Measurements from ENCODE around the gene FLNB. TPM values are rescaled to one million over a fixed set of nuclear protein-coding genes. Genes with fewer than 3 reads are reported as not detected.

The FLNB gene
- total RNA-seq, 2 experiments from 2014 or later: 14.6 TPM

DNA sequence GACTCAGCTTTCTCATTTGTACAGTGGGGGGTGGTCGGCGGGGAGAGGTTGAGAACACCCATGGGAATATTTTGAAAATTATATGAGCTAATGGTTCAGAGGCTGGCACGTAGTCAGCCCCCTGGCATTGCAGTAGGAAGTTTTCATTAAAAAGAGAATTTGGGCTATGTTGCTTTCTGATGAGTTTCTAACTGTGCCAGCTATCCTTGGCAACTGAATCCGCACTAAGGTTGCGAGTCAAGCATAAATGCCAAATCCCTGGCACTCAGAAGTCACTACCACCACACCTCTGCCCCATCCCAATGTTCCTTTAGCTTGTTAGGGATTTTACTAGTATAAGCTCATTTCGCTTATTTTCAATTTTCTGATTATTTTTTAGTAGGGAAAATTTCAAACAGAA, 111.0 kb downstream of the FLNB start:
- DNase-seq (no peak), ATAC-seq (ENCODE audit: low read depth) (no peak)
- peaks cover 18% of the 10 kb centered on the region for H3K4me1 Mint-ChIP-seq
- POLR2A ChIA-PET: no interaction called here
- H3K4me3 Mint-ChIP-seq: no peak overlapping the region
- no peak overlapping the region for H3K27ac Mint-ChIP-seq
- H3K9me3 Mint-ChIP-seq: no peaks in the 10 kb centered on the region
- H3K36me3 Mint-ChIP-seq: peaks cover under 1% of the 10 kb centered on the region
- no peaks in the 10 kb centered on the region for H3K27me3 Mint-ChIP-seq

DNA sequence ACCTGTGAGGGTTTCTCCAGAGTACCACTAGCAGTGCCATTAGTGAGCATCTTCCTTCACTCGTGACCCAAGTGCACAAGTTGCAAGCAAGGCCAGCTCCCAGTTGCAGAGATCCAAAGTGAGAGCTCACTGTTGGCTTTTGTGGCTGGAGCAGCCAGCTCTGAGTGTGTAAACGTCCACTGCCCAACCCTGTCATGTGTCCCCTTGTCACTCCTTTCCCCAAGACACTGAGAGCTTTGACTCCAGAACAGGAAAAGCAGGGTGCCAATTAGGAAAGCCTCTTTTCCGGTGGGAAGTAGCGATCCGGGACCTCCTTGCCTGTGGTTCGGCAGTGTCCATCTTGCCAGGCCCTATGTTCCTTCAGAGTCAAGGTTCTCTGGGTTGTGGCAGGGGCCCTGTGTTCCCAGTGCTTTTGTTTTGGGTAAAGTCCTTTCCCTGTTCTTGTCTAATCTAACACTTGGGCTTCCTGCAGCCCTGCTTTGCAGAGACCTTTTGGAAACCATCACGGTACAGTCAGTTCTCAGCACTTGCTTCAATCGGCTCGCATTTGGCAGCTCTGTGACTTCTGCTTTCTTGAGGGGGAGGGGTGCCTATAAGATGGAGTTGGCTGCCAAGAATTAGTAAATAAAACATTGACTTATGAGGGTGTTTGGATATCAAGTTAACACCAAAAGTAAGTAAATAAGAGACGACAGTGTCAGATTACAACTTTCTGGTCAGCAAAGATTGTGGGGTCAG, 112.0 kb downstream of the FLNB start:
- Mint-ChIP-seq H3K4me3 (no peak overlapping the region), H3K27me3 (no peaks in the 10 kb centered on the region), H3K36me3 (peaks cover 1% of the 10 kb centered on the region), H3K4me1 (peaks cover 18% of the 10 kb centered on the region), H3K9me3 (no peaks in the 10 kb centered on the region), H3K27ac (no peak overlapping the region)
- DNase-seq (no peak), ATAC-seq (ENCODE audit: low read depth) (no peak)
- POLR2A ChIA-PET: no interaction called here

DNA sequence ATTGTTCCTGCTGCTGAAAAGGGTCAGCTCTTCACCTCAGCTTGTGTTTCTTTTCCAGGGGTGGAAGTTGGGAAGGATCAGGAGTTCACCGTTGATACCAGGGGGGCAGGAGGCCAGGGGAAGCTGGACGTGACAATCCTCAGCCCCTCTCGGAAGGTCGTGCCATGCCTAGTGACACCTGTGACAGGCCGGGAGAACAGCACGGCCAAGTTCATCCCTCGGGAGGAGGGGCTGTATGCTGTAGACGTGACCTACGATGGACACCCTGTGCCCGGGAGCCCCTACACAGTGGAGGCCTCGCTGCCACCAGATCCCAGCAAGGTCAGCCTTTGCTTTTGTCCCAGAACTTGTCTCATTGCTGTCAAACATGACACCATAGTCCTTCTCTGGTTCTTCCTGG, 113.0 kb downstream of the FLNB start:
- POLR2A ChIA-PET: no interaction called here
- Mint-ChIP-seq H3K27ac (no peak overlapping the region), H3K36me3 (peaks cover 2% of the 10 kb centered on the region), H3K4me1 (peaks cover 12% of the 10 kb centered on the region), H3K4me3 (no peak overlapping the region), H3K9me3 (peaks cover under 1% of the 10 kb centered on the region), H3K27me3 (no peaks in the 10 kb centered on the region)
- ATAC-seq (ENCODE audit: low read depth): no peak
- no peak for DNase-seq

DNA sequence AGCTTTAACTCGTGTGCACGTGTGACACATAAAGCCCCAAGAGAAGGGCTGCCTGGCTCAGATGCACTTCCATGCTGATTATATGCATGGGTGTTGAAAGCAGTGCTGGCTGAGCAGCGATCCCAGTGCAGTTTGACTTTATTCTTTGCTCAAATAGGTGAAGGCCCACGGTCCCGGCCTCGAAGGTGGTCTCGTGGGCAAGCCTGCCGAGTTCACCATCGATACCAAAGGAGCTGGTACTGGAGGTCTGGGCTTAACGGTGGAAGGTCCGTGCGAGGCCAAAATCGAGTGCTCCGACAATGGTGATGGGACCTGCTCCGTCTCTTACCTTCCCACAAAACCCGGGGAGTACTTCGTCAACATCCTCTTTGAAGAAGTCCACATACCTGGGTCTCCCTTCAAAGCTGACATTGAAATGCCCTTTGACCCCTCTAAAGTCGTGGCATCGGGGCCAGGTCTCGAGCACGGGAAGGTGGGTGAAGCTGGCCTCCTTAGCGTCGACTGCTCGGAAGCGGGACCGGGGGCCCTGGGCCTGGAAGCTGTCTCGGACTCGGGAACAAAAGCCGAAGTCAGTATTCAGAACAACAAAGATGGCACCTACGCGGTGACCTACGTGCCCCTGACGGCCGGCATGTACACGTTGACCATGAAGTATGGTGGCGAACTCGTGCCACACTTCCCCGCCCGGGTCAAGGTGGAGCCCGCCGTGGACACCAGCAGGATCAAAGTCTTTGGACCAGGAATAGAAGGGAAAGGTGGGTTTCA, 114.9 kb downstream of the FLNB start:
- no peaks in the 10 kb centered on the region for H3K27me3 Mint-ChIP-seq
- ATAC-seq (ENCODE audit: low read depth) (no peak), DNase-seq (no peak)
- POLR2A ChIA-PET: no interaction called here
- H3K4me3 Mint-ChIP-seq: no peak overlapping the region
- no peaks in the 10 kb centered on the region for H3K4me1 Mint-ChIP-seq
- peaks cover 2% of the 10 kb centered on the region for H3K9me3 Mint-ChIP-seq
- peaks cover 15% of the 10 kb centered on the region for H3K36me3 Mint-ChIP-seq
- H3K27ac Mint-ChIP-seq: no peak overlapping the region

DNA sequence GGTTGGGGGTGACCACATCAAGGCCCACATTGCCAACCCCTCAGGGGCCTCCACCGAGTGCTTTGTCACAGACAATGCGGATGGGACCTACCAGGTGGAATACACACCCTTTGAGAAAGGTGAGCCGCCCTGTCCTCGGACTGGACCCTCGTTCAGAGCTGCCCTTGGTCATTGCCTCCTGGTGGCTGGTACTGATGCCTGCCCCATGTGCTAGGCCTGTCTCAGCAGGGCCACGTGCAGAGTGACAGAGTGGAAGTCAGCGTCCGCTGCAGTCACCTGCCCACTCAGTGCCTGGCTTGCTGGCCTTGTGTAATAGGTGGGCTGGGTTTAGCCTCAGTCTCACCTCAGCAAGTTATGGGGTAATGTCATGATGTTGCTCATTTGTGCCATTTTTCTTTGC, 116.2 kb downstream of the FLNB start:
- H3K27ac Mint-ChIP-seq: no peak overlapping the region
- DNase-seq: no peak
- H3K9me3 Mint-ChIP-seq: peaks cover 2% of the 10 kb centered on the region
- no peak for ATAC-seq (ENCODE audit: low read depth)
- peaks cover 4% of the 10 kb centered on the region for H3K4me1 Mint-ChIP-seq
- peaks cover 22% of the 10 kb centered on the region for H3K36me3 Mint-ChIP-seq
- no peaks in the 10 kb centered on the region for H3K27me3 Mint-ChIP-seq
- no peak overlapping the region for H3K4me3 Mint-ChIP-seq
- POLR2A ChIA-PET: no interaction called here

DNA sequence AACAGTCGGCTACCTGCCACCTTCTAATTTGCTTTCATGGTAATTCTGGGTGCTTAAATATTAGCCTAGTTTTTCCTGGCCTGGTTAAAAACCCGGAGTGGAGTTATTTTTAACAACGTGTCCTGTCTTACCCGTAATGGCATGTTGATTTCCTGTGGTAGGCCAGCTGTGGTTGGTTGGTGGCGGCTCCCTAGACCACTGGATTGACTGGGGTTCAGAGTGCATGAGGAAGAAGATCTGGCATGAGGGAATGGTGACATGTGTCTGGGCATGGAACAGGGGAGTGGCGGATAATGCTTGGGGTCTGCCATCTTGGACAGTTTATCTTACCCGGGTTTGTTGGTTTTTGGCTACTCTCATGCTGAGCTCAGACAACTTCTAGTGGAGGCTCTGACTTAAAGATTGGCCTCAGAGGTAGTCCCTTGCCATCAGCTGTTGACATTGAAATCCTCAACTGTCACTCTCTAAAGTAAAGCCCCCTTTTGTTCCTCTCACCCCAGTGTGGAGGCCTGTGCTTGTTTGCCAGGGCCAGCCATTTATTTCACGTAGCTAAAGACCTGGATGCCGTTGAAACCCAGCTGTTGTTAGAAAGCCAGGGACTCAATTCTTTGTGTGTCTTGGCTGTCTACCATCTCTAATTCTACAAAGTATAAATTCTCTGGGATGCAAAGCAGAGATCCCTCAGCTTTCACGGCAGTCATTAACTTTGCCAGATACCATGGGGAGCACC, 121.0 kb downstream of the FLNB start:
- H3K9me3 Mint-ChIP-seq: peaks cover 2% of the 10 kb centered on the region
- ATAC-seq (ENCODE audit: low read depth) (no peak), DNase-seq (no peak)
- POLR2A ChIA-PET: no interaction called here
- no peak overlapping the region for H3K4me3 Mint-ChIP-seq
- no peak overlapping the region for H3K27ac Mint-ChIP-seq
- H3K36me3 Mint-ChIP-seq: peaks cover 26% of the 10 kb centered on the region
- H3K4me1 Mint-ChIP-seq: peaks cover 4% of the 10 kb centered on the region
- no peaks in the 10 kb centered on the region for H3K27me3 Mint-ChIP-seq

DNA sequence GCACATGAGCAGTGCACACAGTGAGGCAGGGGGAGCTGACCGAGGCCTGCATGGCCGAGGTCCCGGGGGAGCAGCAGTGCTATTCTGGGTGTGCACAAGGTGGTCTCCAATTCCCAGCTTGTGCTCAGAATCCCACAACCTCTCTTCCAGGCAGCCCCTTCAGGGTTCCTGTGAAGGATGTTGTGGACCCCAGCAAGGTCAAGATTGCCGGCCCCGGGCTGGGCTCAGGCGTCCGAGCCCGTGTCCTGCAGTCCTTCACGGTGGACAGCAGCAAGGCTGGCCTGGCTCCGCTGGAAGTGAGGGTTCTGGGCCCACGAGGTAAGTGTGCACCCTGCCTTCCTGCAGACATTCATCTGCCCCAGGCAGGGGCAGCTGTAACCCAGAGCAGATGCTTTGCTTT, 122.4 kb downstream of the FLNB start:
- H3K27ac Mint-ChIP-seq: no peak overlapping the region
- peaks cover 4% of the 10 kb centered on the region for H3K4me1 Mint-ChIP-seq
- ATAC-seq (ENCODE audit: low read depth) (no peak), DNase-seq (no peak)
- no peak overlapping the region for H3K4me3 Mint-ChIP-seq
- POLR2A ChIA-PET: no interaction called here
- H3K9me3 Mint-ChIP-seq: peaks cover 2% of the 10 kb centered on the region
- H3K27me3 Mint-ChIP-seq: no peaks in the 10 kb centered on the region
- peaks cover 28% of the 10 kb centered on the region for H3K36me3 Mint-ChIP-seq

DNA sequence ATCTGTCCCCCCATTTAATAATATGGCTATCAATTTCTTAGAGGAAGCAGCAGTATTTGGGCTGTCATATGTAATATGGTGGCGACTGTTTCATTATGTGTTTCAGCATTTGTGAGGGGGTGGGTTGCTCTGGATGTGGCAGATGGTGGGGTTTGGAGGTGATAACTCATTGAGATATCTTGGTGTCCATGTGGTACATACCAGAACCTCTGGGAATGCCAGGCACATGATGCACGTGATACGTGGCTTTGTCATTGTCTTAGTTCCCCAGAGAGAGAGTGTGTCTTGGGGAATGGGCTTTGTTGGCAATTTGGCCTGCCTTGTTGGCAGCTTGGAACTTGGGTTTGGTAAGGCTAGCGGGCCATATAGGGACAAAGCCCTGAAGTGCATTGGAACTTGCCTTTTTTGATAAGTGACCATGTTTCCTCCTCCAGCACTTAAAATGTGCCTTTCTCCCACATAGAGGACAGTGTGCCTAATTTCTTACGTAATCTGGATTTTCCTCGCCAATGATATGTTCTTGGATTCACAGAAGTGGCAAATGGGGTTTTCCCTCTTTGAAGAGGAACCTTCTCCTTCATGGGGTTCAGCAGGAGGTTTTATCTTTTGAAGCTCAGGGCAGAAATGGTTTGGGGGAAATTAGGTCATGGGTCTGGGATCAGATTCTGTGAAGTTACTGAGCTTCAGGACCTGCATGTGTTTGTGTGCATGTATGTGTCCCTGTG, 123.0 kb downstream of the FLNB start:
- H3K4me3 Mint-ChIP-seq: no peak overlapping the region
- ATAC-seq (ENCODE audit: low read depth) (no peak), DNase-seq (no peak)
- no peak overlapping the region for H3K27ac Mint-ChIP-seq
- peaks cover 27% of the 10 kb centered on the region for H3K36me3 Mint-ChIP-seq
- POLR2A ChIA-PET: no interaction called here
- H3K9me3 Mint-ChIP-seq: peaks cover under 1% of the 10 kb centered on the region
- H3K4me1 Mint-ChIP-seq: peaks cover 4% of the 10 kb centered on the region
- H3K27me3 Mint-ChIP-seq: no peaks in the 10 kb centered on the region

DNA sequence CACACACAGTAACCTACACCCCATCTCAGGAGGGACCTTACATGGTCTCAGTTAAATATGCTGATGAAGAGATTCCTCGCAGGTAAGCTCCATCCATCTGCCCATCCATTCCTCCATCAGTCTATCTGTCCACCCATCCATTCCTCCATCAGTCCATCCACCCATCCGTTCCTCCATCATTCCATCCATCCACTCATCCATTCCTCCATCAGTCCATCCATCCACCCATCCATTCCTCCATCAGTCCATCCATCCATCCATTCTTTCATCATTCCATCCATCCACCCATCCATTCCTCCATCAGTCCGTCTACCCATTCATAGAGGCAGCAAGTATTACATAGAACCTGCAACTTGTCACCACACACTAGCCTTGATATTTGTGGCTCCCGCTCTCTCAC, 124.6 kb downstream of the FLNB start:
- POLR2A ChIA-PET: no interaction called here
- Mint-ChIP-seq H3K9me3 (no peaks in the 10 kb centered on the region), H3K4me1 (peaks cover 4% of the 10 kb centered on the region), H3K27me3 (no peaks in the 10 kb centered on the region), H3K27ac (no peak overlapping the region), H3K36me3 (peaks cover 21% of the 10 kb centered on the region), H3K4me3 (no peak overlapping the region)
- no peak for DNase-seq
- no peak for ATAC-seq (ENCODE audit: low read depth)

DNA sequence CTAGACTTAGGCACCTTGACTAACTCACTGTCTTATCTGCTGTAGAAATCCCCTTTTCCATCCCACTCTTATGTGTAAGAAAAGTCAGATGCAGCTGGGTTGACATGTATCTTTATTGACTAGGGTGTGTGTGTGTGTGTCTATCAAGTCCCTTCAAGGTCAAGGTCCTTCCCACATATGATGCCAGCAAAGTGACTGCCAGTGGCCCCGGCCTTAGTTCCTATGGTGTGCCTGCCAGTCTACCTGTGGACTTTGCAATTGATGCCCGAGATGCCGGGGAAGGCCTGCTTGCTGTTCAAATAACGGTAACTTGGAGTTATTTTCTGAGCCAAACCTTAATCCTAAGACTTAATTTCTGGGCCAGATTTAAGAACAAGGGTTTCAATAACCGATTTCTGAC, 126.2 kb downstream of the FLNB start:
- ATAC-seq (ENCODE audit: low read depth): no peak
- POLR2A ChIA-PET: no interaction called here
- H3K9me3 Mint-ChIP-seq: no peaks in the 10 kb centered on the region
- no peak overlapping the region for H3K4me3 Mint-ChIP-seq
- H3K4me1 Mint-ChIP-seq: no peaks in the 10 kb centered on the region
- DNase-seq: no peak
- peaks cover 12% of the 10 kb centered on the region for H3K36me3 Mint-ChIP-seq
- no peaks in the 10 kb centered on the region for H3K27me3 Mint-ChIP-seq
- H3K27ac Mint-ChIP-seq: no peak overlapping the region

DNA sequence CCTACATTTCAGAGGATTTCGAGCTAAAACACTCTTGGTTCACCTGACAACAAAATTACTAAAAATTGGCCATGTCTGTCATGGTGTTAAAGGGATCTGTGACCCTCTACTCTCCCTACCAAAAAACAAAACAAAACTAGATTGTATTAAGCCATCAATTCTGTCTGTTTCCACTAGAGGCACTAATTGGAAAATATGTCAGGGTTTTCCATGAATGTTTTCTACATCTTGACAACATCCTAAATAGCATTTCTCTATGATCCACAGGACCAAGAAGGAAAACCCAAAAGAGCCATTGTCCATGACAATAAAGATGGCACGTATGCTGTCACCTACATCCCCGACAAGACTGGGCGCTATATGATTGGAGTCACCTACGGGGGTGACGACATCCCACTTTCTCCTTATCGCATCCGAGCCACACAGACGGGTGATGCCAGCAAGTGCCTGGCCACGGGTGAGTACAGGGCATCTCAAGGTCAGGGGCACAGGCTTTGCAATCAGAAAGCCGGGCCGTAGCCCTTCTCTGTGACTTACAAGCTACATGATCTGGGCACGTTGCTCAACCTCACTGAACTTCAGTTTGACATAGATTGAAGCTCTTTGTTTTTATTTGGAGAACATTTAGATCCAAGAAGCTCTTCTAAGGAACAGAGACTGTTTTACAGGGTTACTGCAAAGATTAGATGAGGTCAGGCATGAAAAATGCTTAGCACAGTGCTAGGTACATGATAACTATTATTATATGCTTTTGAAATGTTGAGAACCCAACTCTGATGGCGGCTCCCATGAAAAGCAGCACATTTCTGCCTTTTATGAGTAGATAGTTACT, 127.7 kb downstream of the FLNB start:
- no peaks in the 10 kb centered on the region for H3K4me1 Mint-ChIP-seq
- POLR2A ChIA-PET: interaction anchor here (0.5 kb wide), 1 partner anchor 124 kb away, joined by 3 read pairs; no protein-coding TSS in a partner anchor
- no peak overlapping the region for H3K27ac Mint-ChIP-seq
- DNase-seq: no peak
- no peak overlapping the region for H3K4me3 Mint-ChIP-seq
- no peaks in the 10 kb centered on the region for H3K9me3 Mint-ChIP-seq
- H3K27me3 Mint-ChIP-seq: no peaks in the 10 kb centered on the region
- ATAC-seq (ENCODE audit: low read depth): no peak
- peaks cover 12% of the 10 kb centered on the region for H3K36me3 Mint-ChIP-seq

DNA sequence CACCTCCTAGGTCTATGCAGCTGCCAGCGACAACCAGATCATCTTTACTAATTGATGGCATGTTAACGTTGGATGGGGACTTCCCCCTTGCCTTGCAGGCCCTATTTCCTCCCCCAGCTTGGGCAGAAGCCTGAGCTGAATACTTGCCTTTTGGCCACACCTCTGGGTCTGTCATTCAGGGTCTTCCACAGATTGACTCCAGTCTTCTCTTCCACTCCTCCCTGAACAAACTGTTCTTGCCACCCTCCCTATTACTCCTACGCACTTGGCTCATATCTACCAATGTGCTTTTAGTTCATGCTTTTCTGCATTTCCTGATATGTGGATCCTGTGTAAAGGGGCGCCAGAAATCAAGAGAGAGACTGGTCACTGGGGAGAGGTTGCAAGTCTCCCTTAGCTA, 129.1 kb downstream of the FLNB start:
- ATAC-seq (ENCODE audit: low read depth) (no peak), DNase-seq (no peak)
- Mint-ChIP-seq H3K27me3 (no peaks in the 10 kb centered on the region), H3K4me3 (no peak overlapping the region), H3K4me1 (no peaks in the 10 kb centered on the region), H3K27ac (no peak overlapping the region), H3K9me3 (no peaks in the 10 kb centered on the region), H3K36me3 (peaks cover 12% of the 10 kb centered on the region)
- POLR2A ChIA-PET: no interaction called here

All from activated naive CD8-positive, alpha-beta T cell treated with anti-CD3 and anti-CD28 coated beads, Interleukin-2, amount 10 ng/mL, durations not matched to agents 7 days and 5 days (primary cell).